ENCODE data around the gene DAPP1. TPM values are rescaled to one million over a fixed set of nuclear protein-coding genes. Genes with fewer than 3 reads are reported as not detected.
"Not testable (repeated sequence)": the region's sequence is repeated elsewhere in the genome, so short reads cannot be mapped to it uniquely, and the experiment has no call there.

Gene DAPP1
- total RNA-seq: not detected in 2 replicates

- no peak for DNase-seq (ENCODE audit: extremely low read depth, low read depth, low spot score)
Observed at GRCh38 chr4:99816545-99817308, at the start of gene DAPP1. TSS of gene DAPP1 (plus strand) at chr4:99816827. CDS start at chr4:99816914, 87 bp downstream.

GRCh38 chr4:99770842-99771241 is 45.8 kb upstream of the DAPP1 start:
- DNase-seq (ENCODE audit: extremely low read depth, low read depth, low spot score): not testable (repeated sequence)

- DNase-seq (ENCODE audit: extremely low read depth, low read depth, low spot score): no peak
Observed at GRCh38 chr4:99783940-99784339, 32.7 kb upstream of the DAPP1 start.

GRCh38 chr4:99784842-99785241 is 31.8 kb upstream of the DAPP1 start:
- no peak for DNase-seq (ENCODE audit: extremely low read depth, low read depth, low spot score)

GRCh38 chr4:99790796-99791617 is 25.6 kb upstream of the DAPP1 start:
- no peak for DNase-seq (ENCODE audit: extremely low read depth, low read depth, low spot score)

GRCh38 chr4:99800332-99801004 is 16.2 kb upstream of the DAPP1 start:
- no peak for DNase-seq (ENCODE audit: extremely low read depth, low read depth, low spot score)

GRCh38 chr4:99801005-99801699 is 15.5 kb upstream of the DAPP1 start:
- no peak for DNase-seq (ENCODE audit: extremely low read depth, low read depth, low spot score)

GRCh38 chr4:99803566-99804101 is 13.0 kb upstream of the DAPP1 start:
- no peak for DNase-seq (ENCODE audit: extremely low read depth, low read depth, low spot score)

- DNase-seq (ENCODE audit: extremely low read depth, low read depth, low spot score): no peak
Observed at GRCh38 chr4:99806545-99806944, 10.1 kb upstream of the DAPP1 start.

- no peak for DNase-seq (ENCODE audit: extremely low read depth, low read depth, low spot score)
Observed at GRCh38 chr4:99807666-99808065, 9.0 kb upstream of the DAPP1 start.

- DNase-seq (ENCODE audit: extremely low read depth, low read depth, low spot score): peak; percentile 3
Observed at GRCh38 chr4:99808260-99808857, 8.3 kb upstream of the DAPP1 start.

GRCh38 chr4:99809326-99809725 is 7.3 kb upstream of the DAPP1 start:
- no peak for DNase-seq (ENCODE audit: extremely low read depth, low read depth, low spot score)

GRCh38 chr4:99810536-99810935 is 6.1 kb upstream of the DAPP1 start:
- no peak for DNase-seq (ENCODE audit: extremely low read depth, low read depth, low spot score)

GRCh38 chr4:99811117-99811516 is 5.5 kb upstream of the DAPP1 start:
- no peak for DNase-seq (ENCODE audit: extremely low read depth, low read depth, low spot score)

GRCh38 chr4:99811850-99812249 is 4.8 kb upstream of the DAPP1 start:
- DNase-seq (ENCODE audit: extremely low read depth, low read depth, low spot score): peak; percentile 22

GRCh38 chr4:99815597-99816011 is 1.0 kb upstream of the DAPP1 start:
- no peak for DNase-seq (ENCODE audit: extremely low read depth, low read depth, low spot score)

- no peak for DNase-seq (ENCODE audit: extremely low read depth, low read depth, low spot score)
Observed at GRCh38 chr4:99817309-99817890, 773 bp downstream of the DAPP1 start.

- no peak for DNase-seq (ENCODE audit: extremely low read depth, low read depth, low spot score)
Observed at GRCh38 chr4:99818661-99819060, 2.0 kb downstream of the DAPP1 start.

GRCh38 chr4:99821918-99822503 is 5.4 kb downstream of the DAPP1 start:
- DNase-seq (ENCODE audit: extremely low read depth, low read depth, low spot score): no peak

Data from glomerular endothelial cell (primary cell).